PFSK-1 (cell line): ENCODE measurements around the gene CCDC27.

Source experiments
- POLR2AphosphoS5 ChIP-seq: IDR thresholded peaks from 2 replicates; pipeline ENCODE4 v1.6.1; 2012; ENCODE audit warnings: low read depth, mild to moderate bottlenecking, control low read depth, low read length, moderate library complexity
- SIN3A ChIP-seq: IDR thresholded peaks from 2 replicates; pipeline ENCODE4 v1.6.1; 2012; ENCODE audit warnings: mild to moderate bottlenecking, low read length, moderate library complexity, borderline replicate concordance; ENCODE audit not compliant: insufficient read depth
- TAF1 ChIP-seq: IDR thresholded peaks from 2 replicates; pipeline ENCODE4 v1.6.1; 2012; ENCODE audit warnings: low read length, control low read depth, borderline replicate concordance; ENCODE audit not compliant: insufficient read depth
- TF ChIP-seq, protein P1 (sequence below), 2 experiments: IDR thresholded peaks; 2 replicates each; pipeline versions ENCODE4 v1.6.1 to v1.8.0; 2011 to 2012; ENCODE audit warnings: low read depth in 2 of 2, low read length in 2 of 2, control low read depth in 1 of 2, inconsistent platforms in 1 of 2, mild to moderate bottlenecking in 1 of 2, moderate library complexity in 1 of 2; ENCODE audit not compliant: insufficient read depth in 1 of 2

DNA sequence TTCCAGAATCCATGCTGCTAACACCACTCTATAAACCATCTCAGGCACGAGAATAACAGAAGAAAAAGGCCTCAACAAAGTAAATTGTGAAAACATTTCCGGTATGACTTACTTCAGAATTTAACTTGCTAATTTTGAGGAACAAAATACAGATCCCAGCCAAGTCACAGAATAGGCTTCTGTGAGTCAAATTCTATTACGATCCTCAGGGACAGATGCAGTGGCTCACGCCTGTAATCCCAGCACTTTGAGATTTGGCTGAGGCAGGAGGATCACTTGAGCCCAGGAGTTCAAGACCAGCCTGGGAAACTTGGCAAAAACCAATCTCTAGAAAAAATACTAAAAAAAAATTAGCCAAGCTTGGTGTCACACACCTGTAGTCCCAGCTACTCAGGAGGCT, 8.8 kb upstream of the CCDC27 start:
- TF ChIP-seq POLR2AphosphoS5: no peak
- TF ChIP-seq TAF1: no peak
- TF ChIP-seq, protein P1, sequence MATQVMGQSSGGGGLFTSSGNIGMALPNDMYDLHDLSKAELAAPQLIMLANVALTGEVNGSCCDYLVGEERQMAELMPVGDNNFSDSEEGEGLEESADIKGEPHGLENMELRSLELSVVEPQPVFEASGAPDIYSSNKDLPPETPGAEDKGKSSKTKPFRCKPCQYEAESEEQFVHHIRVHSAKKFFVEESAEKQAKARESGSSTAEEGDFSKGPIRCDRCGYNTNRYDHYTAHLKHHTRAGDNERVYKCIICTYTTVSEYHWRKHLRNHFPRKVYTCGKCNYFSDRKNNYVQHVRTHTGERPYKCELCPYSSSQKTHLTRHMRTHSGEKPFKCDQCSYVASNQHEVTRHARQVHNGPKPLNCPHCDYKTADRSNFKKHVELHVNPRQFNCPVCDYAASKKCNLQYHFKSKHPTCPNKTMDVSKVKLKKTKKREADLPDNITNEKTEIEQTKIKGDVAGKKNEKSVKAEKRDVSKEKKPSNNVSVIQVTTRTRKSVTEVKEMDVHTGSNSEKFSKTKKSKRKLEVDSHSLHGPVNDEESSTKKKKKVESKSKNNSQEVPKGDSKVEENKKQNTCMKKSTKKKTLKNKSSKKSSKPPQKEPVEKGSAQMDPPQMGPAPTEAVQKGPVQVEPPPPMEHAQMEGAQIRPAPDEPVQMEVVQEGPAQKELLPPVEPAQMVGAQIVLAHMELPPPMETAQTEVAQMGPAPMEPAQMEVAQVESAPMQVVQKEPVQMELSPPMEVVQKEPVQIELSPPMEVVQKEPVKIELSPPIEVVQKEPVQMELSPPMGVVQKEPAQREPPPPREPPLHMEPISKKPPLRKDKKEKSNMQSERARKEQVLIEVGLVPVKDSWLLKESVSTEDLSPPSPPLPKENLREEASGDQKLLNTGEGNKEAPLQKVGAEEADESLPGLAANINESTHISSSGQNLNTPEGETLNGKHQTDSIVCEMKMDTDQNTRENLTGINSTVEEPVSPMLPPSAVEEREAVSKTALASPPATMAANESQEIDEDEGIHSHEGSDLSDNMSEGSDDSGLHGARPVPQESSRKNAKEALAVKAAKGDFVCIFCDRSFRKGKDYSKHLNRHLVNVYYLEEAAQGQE (IDR thresholded peaks at IDR 0.05; ENCODE audit: insufficient read depth in 1 of 2, low read depth in 2 of 2, low read length in 2 of 2): no peak
- no peak for TF ChIP-seq SIN3A
